OCI-M1 (cell line): ENCODE data around the gene PCDHA12.
"Not testable (repeated sequence)": the region's sequence is repeated elsewhere in the genome, so short reads cannot be mapped to it uniquely, and the experiment has no call there.

Source experiments
- DNase-seq: peaks from one replicate; lab custom pipeline; 2025; lab: John Stamatoyannopoulos, UW

The PCDHA12 gene

GRCh38 chr5:140857177-140857986 is 17.7 kb upstream of the PCDHA12 start:
- DNase-seq = no peak

- DNase-seq = no peak
Observed at GRCh38 chr5:140857987-140858240, 17.2 kb upstream of the PCDHA12 start.

DNA sequence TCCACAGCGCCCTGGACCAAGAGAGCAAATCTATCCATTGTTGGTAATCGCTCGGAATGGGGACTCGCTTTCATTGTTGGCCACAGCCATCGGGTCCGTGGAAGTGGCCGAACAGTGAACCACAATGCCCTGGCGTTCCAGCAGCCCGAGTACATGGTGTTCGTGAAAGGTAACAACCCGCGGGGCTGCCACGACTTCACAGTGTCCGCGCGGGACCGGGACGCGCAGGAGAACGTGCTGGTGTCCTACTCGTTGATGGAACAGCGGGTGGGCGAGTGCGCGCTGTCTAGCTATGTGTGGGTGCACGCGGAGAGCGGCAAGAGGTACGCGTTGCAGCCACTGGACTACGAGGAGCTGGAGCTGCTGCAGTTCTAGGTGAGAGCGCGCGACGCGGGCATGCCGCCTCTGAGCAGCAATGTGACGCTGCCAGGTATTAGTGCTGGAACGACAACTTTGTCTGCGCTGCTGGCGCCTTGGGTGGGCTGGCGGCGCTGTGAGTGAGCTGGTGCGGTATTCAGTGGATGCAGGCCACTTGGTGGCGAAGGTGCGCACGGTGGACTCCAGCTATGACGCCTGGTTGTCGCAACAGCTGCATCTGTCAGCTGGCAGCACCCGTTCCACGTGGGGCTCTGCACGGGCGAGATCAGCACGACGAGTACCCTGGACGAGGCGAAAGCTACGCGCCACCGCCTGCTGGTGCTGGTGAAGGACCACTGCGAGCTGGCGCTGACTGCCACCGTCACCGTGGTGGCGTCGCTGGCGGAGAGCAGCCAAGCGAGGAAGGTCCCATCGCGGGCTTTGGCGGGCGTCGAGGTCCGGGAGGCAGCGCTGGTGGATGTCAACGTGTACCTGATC is 12.4 kb upstream of the PCDHA12 start:
- no peak for DNase-seq

DNA sequence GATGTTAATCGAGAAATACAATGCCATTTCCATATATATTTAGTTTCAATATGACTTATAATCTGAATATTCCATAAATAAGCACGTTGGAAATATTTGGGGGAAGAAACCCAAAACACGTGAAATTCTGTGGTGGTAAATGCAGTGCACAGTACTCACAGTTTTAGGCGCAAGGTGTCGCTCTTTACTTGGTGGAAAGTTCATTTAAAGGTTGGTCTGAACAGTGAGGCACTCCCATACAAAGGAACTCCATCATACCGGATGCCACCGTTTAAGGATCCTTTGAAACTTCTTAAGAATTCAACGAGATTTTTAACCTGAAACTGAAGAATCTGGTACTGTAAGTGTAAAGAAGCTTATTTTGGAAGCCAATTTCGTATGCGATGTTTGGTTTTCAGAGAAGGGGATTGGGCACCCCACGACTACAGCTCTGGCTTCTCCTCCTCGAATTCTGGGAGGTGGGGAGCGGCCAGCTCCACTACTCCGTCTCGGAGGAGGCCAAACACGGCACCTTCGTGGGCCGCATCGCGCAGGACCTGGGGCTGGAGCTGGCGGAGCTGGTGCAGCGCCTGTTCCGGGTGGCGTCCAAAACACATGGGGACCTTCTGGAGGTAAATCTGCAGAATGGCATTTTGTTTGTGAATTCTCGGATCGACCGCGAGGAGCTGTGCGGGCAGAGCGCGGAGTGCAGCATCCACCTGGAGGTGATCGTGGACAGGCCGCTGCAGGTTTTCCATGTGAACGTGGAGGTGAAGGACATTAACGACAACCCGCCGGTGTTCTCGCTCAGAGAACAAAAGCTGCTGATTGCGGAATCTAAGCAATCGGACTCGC is 6.2 kb upstream of the PCDHA12 start, which contains the start of gene PCDHA11:
Gene PCDHA11 (plus strand): TSS at position 237 of the 834 bp plus-strand sequence. CDS start 147 bp downstream, at position 384.
- DNase-seq = peak; percentile 14

DNA sequence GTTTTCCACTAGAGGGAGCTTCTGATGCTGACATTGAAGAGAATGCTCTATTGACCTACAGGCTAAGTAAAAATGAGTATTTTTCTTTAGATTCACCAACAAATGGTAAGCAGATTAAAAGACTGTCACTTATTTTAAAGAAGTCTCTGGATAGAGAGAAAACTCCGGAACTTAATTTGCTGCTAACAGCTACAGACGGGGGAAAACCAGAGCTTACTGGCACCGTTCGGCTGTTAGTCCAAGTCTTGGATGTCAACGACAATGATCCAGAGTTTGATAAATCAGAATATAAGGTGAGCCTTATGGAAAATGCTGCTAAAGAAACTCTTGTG is 5.6 kb upstream of the PCDHA12 start:
- no peak for DNase-seq

GRCh38 chr5:140870221-140871201 is 4.6 kb upstream of the PCDHA12 start:
- no peak for DNase-seq

DNA sequence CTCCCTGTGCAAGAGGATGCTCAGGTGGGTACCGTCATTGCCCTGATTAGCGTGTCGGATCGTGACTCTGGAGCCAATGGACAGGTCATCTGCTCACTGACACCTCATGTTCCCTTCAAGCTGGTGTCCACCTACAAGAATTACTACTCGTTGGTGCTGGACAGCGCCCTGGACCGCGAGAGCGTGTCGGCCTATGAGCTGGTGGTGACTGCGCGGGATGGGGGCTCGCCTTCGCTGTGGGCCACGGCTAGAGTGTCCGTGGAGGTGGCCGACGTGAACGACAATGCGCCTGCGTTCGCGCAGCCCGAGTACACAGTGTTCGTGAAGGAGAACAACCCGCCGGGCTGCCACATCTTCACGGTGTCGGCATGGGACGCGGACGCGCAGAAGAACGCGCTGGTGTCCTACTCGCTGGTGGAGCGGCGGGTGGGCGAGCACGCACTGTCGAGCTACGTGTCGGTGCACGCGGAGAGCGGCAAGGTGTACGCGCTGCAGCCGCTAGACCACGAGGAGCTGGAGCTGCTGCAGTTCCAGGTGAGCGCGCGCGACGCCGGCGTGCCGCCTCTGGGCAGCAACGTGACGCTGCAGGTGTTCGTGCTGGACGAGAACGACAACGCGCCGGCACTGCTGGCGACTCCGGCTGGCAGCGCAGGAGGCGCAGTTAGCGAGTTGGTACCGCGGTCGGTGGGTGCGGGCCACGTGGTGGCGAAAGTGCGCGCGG is 1.6 kb downstream of the PCDHA12 start:
- not testable (repeated sequence) for DNase-seq

- no peak for DNase-seq
Observed at GRCh38 chr5:140877262-140877581, 2.1 kb downstream of the PCDHA12 start.

GRCh38 chr5:140881889-140882590 is 6.9 kb downstream of the PCDHA12 start, which contains the start of gene PCDHA13:
PCDHA13 (plus strand) TSS chr5:140882124; CDS start chr5:140882269, 145 bp downstream.
- no peak for DNase-seq

- DNase-seq = no peak
Observed at GRCh38 chr5:140882591-140882899, 7.4 kb downstream of the PCDHA12 start.

DNA sequence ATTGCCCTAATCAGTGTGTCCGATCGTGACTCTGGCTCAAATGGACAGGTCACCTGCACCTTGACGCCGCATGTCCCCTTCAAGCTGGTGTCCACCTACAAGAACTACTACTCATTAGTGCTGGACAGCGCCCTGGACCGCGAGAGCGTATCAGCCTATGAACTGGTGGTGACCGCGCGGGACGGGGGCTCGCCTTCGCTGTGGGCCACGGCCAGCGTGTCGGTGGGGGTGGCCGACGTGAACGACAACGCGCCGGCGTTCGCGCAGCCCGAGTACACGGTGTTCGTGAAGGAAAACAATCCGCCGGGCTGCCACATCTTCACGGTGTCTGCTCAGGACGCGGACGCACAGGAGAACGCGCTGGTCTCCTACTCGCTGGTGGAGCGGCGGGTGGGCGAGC is 8.3 kb downstream of the PCDHA12 start:
- DNase-seq = no peak

- DNase-seq = no peak
Observed at GRCh38 chr5:140883927-140884697, 9.0 kb downstream of the PCDHA12 start.

GRCh38 chr5:140916325-140916724 is 41.2 kb downstream of the PCDHA12 start:
- no peak for DNase-seq

GRCh38 chr5:140923601-140924000 is 48.5 kb downstream of the PCDHA12 start:
- DNase-seq = no peak

- no peak for DNase-seq
Observed at GRCh38 chr5:140925806-140926442, 50.8 kb downstream of the PCDHA12 start, which contains the start of gene PCDHAC1. PCDHAC1 (plus strand) TSS chr5:140926299; CDS start chr5:140926893, 594 bp downstream.

DNA sequence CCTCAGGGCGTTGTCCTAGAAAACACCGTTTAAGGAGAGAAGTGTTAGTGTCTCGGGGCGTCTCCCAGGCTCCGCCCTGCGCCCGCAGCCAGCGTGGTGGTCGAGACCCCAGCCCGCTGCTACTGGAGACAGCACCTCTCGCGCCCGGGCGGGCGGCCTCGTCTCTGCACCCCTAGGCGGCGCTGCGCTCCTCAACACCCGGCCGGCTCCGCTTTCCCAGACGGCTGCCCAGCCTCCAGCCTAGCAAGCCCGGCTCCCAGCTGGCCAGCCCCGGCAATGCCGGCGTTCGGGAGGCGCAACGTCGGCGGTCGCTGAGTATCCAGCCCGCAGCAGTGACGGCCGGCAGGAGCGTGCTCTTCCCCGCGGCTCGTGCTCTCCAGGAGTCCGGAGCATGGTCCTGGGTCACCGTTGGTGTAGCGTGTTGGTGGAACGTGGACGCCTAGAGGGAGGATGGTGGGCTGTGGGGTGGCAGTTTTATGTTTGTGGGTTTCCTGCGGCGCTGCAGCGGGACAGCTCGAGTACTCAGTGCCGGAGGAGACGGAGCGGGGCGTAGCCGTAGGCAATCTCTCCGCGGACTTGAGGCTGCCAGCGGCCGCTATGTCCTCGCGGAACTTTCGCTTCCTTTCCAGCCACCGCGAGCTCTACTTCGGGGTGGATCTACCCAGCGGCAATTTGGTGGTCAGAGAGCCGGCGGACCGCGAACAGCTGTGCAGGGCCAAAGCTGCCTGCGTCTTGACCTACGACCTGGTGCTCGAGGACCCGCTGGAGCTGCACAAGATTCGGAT is 51.5 kb downstream of the PCDHA12 start:
- no peak for DNase-seq

DNA sequence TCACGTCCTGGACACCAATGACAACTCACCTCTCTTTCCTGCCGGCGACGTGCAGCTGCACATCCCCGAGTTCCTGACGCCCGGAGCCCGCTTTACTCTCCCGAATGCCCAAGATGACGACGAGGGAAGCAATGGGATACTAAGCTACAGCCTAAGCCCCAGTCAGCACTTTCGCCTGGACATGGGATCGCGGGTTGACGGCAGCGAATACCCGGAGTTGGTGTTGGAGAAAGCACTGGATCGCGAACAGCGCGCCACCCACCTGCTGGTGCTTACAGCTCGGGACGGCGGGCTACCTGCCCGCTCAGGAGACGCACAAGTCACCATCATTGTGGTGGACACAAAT is 52.1 kb downstream of the PCDHA12 start:
- no peak for DNase-seq
